ENCODE results near the gene TMEM182. TPM values are rescaled to one million over a fixed set of nuclear protein-coding genes. Genes with fewer than 3 reads are reported as not detected.

The TMEM182 gene
- total RNA-seq, 1 donor from 2014 or later, result 5.8 TPM

GRCh38 chr2:102758439-102758838 is 3.4 kb upstream of the TMEM182 start:
- Mint-ChIP-seq H3K9me3 (ENCODE audit: unreplicated experiment) (no peaks in the 10 kb centered on the region), H3K27me3 (ENCODE audit: low read depth, unreplicated experiment) (no peaks in the 10 kb centered on the region), H3K4me1 (ENCODE audit: low read depth, unreplicated experiment) (no peaks in the 10 kb centered on the region), H3K4me3 (ENCODE audit: unreplicated experiment) (no peak overlapping the region), H3K36me3 (ENCODE audit: low read depth, unreplicated experiment) (no peaks in the 10 kb centered on the region), H3K27ac (ENCODE audit: unreplicated experiment) (no peak overlapping the region)
- no peak for TF ChIP-seq EZH2 (IDR thresholded peaks at IDR 0.05; ENCODE audit: insufficient read depth, low read length)
- H3K27me3 ChIP-seq (ENCODE audit: insufficient read depth, low read length), result no peaks in the 10 kb centered on the region
- H3K9me3 ChIP-seq (ENCODE audit: insufficient read depth, low read depth, low read length), result no peaks in the 10 kb centered on the region
- no peak overlapping the region for H3K4me2 ChIP-seq (ENCODE audit: low read length)
- DNase-seq (ENCODE audit: low read depth) (no peak), FAIRE-seq (no peak)
- no peaks in the 10 kb centered on the region for H3K79me2 ChIP-seq (ENCODE audit: insufficient read depth, low read length)
- H3K27ac ChIP-seq (ENCODE audit: low read depth, low read length), result no peak overlapping the region
- no peak overlapping the region for H3K4me3 ChIP-seq (ENCODE audit: insufficient read depth, low read depth, low read length)
- H3K36me3 ChIP-seq (ENCODE audit: insufficient read depth, low read length), result no peaks in the 10 kb centered on the region
- no peak overlapping the region for H2AFZ ChIP-seq (ENCODE audit: low read depth, low read length)
- no peaks in the 10 kb centered on the region for H3K4me1 ChIP-seq (ENCODE audit: insufficient read depth, low read length)
- H4K20me1 ChIP-seq (ENCODE audit: insufficient read depth, low read length), result no peaks in the 10 kb centered on the region
- no peak overlapping the region for H3K9ac ChIP-seq (ENCODE audit: low read length)

- no peaks in the 10 kb centered on the region for H3K9me3 ChIP-seq (ENCODE audit: insufficient read depth, low read depth, low read length)
- no peak for FAIRE-seq
- no peaks in the 10 kb centered on the region for H3K4me1 ChIP-seq (ENCODE audit: insufficient read depth, low read length)
- DNase-seq (ENCODE audit: low read depth), result no peak
- Mint-ChIP-seq H3K27ac (ENCODE audit: unreplicated experiment) (no peak overlapping the region), H3K36me3 (ENCODE audit: low read depth, unreplicated experiment) (peaks cover 8% of the 10 kb centered on the region), H3K4me1 (ENCODE audit: low read depth, unreplicated experiment) (no peaks in the 10 kb centered on the region), H3K4me3 (ENCODE audit: unreplicated experiment) (no peak overlapping the region), H3K27me3 (ENCODE audit: low read depth, unreplicated experiment) (no peaks in the 10 kb centered on the region), H3K9me3 (ENCODE audit: unreplicated experiment) (no peaks in the 10 kb centered on the region)
- H4K20me1 ChIP-seq (ENCODE audit: insufficient read depth, low read length), result no peaks in the 10 kb centered on the region
- no peak overlapping the region for H3K9ac ChIP-seq (ENCODE audit: low read length)
- no peaks in the 10 kb centered on the region for H3K27me3 ChIP-seq (ENCODE audit: insufficient read depth, low read length)
- TF ChIP-seq CTCF (IDR thresholded peaks at IDR 0.05; ENCODE audit: insufficient read depth, low read depth, low read length) (no peak), EZH2 (IDR thresholded peaks at IDR 0.05; ENCODE audit: insufficient read depth, low read length) (no peak)
- no peaks in the 10 kb centered on the region for H3K36me3 ChIP-seq (ENCODE audit: insufficient read depth, low read length)
- no peak overlapping the region for H2AFZ ChIP-seq (ENCODE audit: low read depth, low read length)
- H3K79me2 ChIP-seq (ENCODE audit: insufficient read depth, low read length), result no peaks in the 10 kb centered on the region
- H3K27ac ChIP-seq (ENCODE audit: low read depth, low read length), result no peak overlapping the region
- H3K4me2 ChIP-seq (ENCODE audit: low read length), result no peak overlapping the region
- no peak overlapping the region for H3K4me3 ChIP-seq (ENCODE audit: insufficient read depth, low read depth, low read length)
These were observed 2.3 kb downstream of the TMEM182 start for GRCh38 chr2:102764083-102764482.

GRCh38 chr2:102765061-102765460 is 3.2 kb downstream of the TMEM182 start:
- Mint-ChIP-seq H3K4me1 (ENCODE audit: low read depth, unreplicated experiment) (no peaks in the 10 kb centered on the region), H3K36me3 (ENCODE audit: low read depth, unreplicated experiment) (peaks cover 8% of the 10 kb centered on the region), H3K9me3 (ENCODE audit: unreplicated experiment) (no peaks in the 10 kb centered on the region), H3K27me3 (ENCODE audit: low read depth, unreplicated experiment) (no peaks in the 10 kb centered on the region), H3K27ac (ENCODE audit: unreplicated experiment) (no peak overlapping the region), H3K4me3 (ENCODE audit: unreplicated experiment) (no peak overlapping the region)
- Histone ChIP-seq H3K27me3 (ENCODE audit: insufficient read depth, low read length) (no peaks in the 10 kb centered on the region), H3K9me3 (ENCODE audit: insufficient read depth, low read depth, low read length) (no peaks in the 10 kb centered on the region), H3K9ac (ENCODE audit: low read length) (no peak overlapping the region), H3K36me3 (ENCODE audit: insufficient read depth, low read length) (no peaks in the 10 kb centered on the region), H3K4me1 (ENCODE audit: insufficient read depth, low read length) (peaks cover 1% of the 10 kb centered on the region), H3K4me2 (ENCODE audit: low read length) (no peak overlapping the region), H3K27ac (ENCODE audit: low read depth, low read length) (no peak overlapping the region), H4K20me1 (ENCODE audit: insufficient read depth, low read length) (no peaks in the 10 kb centered on the region), H3K4me3 (ENCODE audit: insufficient read depth, low read depth, low read length) (no peak overlapping the region), H2AFZ (ENCODE audit: low read depth, low read length) (no peak overlapping the region), H3K79me2 (ENCODE audit: insufficient read depth, low read length) (no peaks in the 10 kb centered on the region)
- TF ChIP-seq CTCF (IDR thresholded peaks at IDR 0.05; ENCODE audit: insufficient read depth, low read depth, low read length) (no peak), EZH2 (IDR thresholded peaks at IDR 0.05; ENCODE audit: insufficient read depth, low read length) (no peak)
- DNase-seq (ENCODE audit: low read depth), result no peak
- no peak for FAIRE-seq

All from astrocyte (in vitro differentiated cells and primary cell).